Spleen (tissue), 7 donors: ENCODE results near the gene FFAR4.

ENCODE experiments used
- POLR2A ChIP-seq, 3 donors: fragments of 450-650 bp; IDR thresholded peaks; one replicate each; pipeline ENCODE4 v1.5.1; 2017; ENCODE audit warnings: antibody characterized with exemption in 3 of 3, mild to moderate bottlenecking in 1 of 3
- TF ChIP-seq, protein P1 (sequence below), 11 experiments: fragments of 200-600 bp in 7 of 11; fragments of 450-650 bp in 4 of 11; sonication (generic) in 4 of 11; IDR thresholded peaks in 8 of 11; conservative IDR thresholded peaks in 3 of 11; 1 replicate in 7 of 11; 2 replicates in 4 of 11; pipeline versions ENCODE4 v1.4.0 to v1.8.0; 2016 to 2021; ENCODE audit warnings: antibody characterized with exemption in 11 of 11, inconsistent platforms in 4 of 11, mild to moderate bottlenecking in 1 of 11
- donor health status: DM: no; HTN: no; CAD: no; lungs with moderate emphysema.
- donor health status: DM: no; HTN: no; CAD: no.
- donor health status: DM: no; HTN: no; CAD: no.

DNA sequence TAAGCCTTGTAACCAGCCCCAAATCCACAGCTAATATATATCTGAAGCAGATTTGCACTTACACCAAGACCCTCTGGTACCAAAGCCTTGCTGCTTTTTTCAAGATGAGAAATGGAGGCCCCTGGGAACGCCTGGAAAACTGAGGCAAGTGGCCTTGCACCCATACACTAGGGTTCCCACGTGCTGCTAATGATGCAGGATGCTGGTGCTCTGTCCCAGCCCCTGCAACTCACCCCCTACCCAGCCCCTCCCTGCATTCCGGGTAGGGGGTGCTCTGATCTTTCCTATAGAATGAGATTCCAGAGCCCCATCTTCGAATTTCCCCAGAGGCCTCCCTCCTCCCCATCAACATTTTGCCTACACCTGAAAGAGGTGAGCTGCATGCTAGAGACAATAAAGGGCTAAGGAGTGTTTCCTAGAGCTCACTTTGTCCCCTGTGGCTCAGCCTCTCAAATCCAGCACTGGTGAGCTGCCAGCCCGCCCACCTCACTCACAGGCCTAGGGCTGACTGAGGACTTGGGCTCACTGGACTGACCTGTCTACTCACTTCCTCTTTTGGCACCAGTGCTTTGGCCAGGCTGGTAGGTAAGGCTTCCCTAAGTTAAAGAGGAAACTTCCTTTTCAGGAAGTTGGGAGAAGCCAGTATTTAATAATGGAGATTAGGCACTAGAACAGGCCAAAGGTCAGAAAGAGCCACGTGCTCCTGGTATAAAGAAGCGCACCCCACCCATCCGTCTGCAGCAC lies 24.8 kb downstream of the FFAR4 start:
- TF ChIP-seq POLR2A (IDR thresholded peaks at IDR 0.05): no peak
- TF ChIP-seq, protein P1, sequence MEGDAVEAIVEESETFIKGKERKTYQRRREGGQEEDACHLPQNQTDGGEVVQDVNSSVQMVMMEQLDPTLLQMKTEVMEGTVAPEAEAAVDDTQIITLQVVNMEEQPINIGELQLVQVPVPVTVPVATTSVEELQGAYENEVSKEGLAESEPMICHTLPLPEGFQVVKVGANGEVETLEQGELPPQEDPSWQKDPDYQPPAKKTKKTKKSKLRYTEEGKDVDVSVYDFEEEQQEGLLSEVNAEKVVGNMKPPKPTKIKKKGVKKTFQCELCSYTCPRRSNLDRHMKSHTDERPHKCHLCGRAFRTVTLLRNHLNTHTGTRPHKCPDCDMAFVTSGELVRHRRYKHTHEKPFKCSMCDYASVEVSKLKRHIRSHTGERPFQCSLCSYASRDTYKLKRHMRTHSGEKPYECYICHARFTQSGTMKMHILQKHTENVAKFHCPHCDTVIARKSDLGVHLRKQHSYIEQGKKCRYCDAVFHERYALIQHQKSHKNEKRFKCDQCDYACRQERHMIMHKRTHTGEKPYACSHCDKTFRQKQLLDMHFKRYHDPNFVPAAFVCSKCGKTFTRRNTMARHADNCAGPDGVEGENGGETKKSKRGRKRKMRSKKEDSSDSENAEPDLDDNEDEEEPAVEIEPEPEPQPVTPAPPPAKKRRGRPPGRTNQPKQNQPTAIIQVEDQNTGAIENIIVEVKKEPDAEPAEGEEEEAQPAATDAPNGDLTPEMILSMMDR (IDR thresholded peaks at IDR 0.05 in 8 of 11, conservative IDR thresholded peaks at IDR 0.05 in 3 of 11): no peak
